SW480 (cell line): ENCODE results near the gene USP4.

Experiments used
- DNase-seq: peaks from one replicate; pipeline ENCODE4 v3.0.0-alpha.2; 2016; ENCODE audit warnings: low spot score

The USP4 gene

DNA sequence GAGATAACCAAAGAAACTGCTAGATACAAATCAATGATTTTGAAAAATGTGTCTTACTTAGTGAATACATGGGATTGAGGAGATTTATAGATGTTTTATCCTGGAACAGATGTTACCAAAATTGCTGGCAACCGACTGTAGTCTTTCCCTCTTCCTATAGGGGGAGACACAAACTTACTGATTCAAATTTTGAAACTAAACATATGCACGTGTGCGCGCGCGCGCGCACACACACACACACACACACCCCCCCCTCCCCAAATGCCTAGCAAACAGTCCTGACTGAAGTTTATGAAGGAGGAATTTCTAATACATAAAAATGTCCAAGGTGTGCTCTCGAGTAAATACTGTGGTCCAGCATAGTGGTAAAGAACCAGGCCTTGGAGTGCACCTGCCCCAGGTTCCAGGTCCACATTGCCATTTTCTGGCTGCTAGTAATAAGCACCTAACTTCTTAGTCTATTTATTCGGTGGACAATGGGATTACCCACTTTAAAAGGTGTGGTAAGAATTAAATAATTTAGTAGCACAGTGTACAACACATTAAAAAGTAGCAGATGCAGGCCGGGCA, 44.3 kb downstream of the USP4 start:
- no peak for DNase-seq

DNA sequence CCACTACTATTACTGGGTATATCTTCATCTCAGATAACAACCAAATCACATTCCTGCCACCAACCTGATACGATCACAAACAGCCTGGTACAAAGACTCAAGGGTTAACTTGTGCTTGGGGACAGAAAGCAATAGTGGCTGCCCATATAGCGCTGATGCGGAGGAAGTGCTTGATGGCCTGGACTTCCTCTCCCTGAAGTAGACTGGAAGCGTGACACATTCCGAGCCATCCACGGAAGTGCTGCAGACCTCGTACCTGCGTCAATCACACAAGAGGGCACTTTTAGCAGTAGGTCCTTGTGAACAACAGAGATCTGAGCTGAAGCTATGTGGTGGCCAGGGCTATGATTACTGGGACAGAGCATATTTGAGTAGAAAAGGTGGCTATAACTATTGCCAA, 45.5 kb downstream of the USP4 start:
- DNase-seq = no peak

DNA sequence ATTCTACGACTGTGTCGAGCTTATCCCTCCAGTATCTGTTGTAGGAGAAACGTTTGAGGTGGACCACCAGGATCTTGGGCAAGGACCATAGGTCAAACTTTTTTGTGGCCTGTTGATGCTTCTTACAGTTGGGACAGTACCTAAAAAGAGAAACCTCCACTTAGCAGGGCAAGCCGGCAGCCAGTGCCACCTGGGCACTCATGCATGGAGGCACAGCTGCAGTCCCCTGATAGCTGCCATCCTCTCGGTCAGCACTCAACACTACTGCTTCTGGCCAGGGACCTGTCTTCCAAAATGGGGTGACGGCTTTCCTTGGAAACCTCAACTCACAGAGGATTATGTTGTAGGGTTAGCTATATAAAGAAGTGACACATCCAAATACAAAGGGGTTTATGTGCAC, 55.9 kb downstream of the USP4 start:
- no peak for DNase-seq

DNA sequence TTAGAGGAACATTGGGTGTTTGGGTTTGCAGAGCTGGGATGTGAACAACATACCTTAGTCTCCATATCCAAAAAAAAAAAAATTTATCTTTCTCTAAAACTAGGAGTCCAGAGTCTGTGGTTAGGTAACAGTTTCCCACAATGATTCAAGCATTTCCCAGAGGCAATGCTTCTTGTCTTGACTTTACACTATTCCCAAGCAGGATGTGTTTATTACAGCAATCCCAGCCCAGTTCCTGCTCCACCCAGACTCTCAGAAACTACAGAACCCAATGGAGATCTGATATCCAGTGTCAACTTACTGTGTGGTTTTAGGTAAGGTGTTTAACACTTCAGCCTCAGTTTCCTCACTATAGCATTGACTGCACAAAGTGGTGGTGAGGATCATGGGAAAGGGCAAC, 60.5 kb downstream of the USP4 start:
- no peak for DNase-seq

DNA sequence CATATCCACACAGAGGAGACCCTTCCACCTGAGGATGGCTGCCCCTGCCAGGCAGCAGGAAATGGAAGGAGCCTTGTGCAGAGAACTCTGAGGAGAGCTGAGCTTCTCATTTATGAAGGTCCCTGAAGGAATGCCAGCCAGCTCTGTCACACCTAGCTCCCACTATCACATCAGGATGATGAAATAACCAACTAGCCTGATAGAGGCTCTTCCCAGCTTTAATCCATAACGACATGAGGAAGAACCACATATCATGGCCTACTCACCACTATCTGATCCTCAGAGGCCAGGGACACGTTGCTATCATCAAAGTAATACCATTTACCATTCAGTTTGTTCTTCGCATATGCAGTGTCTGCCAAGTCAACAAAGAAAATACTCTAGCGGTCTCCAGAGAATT, 61.3 kb downstream of the USP4 start:
- DNase-seq = no peak

DNA sequence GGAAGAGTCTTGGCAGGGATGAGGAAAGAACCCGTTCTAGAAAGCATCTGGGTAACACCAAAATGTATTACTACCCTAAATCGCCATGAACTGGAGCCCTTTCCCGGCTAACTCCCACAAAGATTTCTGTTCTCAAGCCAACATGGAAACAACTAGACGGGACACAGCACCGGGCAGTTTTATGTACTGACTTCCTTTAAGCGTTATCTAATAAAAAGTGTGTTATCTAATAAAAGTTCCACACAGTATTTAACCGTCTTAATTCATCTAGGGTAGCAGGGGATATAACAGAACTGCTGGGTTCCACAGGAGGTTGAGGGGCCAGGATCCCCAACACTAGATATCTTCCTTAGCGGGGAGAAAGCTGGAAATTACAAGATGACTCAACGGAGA, 62.5 kb downstream of the USP4 start:
- DNase-seq = no peak

DNA sequence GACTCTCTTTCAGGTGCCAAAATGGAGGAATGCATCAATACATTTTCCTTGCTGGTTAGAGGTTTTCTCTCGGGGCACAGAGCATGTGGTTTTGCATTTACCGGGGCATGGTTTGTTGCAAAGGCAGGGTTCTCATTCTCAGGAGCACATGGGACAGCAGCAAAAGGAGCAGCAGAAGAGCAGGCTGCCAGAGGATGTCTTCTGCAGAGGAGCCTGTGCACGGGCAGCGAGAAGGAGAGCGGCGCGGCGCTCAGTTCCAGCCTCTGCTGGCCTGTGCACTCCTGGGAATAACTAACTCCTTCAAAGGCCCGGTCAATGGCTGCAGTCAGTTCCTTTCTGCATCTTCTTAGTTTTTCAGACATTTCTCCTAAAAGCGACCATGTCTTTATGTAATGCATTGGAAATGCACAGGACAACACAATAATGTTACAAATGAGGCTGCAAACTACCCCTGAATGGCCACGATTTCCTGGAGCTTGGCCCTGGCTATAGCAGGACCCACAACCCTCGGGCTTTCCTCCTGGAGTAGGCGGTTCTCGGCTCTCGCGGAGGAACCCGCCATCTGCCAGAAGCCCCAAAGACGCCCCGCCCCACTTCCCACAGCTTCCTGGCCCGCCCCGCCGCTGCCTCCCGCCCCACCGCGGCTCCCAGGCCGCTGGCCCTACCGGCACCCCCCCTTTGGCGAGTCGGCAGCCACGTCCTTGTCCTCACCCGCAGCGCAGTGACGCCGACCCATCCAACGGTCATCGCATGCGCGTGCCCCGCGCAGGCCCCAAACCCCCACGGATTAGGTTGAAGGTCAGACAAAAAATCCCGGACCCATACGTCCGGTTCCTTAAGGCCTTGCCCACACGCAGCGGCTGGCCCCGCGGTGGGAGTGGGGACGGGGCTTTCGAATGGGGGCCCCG, 63.1 kb downstream of the USP4 start, which contains the start of gene C3orf62:
Gene C3orf62, minus strand, starts transcription at position 758 of the 908 bp plus-strand sequence. Its CDS starts 360 bp downstream, at position 398.
- DNase-seq = peak; percentile 28

DNA sequence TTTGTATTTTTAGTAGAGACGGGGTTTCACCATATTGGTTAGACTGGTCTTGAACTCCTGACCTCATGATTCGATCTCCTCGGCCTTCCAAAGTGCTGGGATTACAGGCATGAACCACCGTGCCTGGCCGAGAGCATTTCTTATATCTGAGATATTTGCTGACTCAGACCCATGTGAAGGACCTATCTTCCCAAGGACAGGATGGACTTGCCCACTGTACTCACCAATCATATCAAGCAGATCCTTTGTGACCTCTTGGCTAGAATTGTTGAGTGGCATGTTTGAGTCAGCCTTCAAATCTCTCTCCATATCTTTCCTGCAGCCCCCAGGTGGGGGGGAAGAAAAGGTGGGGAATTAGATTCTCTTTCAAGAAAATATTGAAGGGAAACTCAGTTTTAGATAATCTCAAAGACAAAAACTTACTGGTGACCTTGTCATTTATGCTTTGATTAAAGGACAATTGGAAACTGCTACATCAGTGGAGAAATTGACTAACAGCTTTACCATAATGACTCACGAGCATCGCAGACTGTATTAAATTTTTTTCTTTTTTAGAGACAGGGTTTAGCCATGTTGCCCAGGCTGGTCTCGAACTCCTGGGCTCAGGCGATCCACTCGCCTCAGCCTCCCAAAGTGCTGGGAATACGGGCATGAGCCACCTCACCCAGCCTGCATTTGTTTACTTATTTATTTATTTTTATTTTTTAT, 65.9 kb downstream of the USP4 start:
- no peak for DNase-seq

DNA sequence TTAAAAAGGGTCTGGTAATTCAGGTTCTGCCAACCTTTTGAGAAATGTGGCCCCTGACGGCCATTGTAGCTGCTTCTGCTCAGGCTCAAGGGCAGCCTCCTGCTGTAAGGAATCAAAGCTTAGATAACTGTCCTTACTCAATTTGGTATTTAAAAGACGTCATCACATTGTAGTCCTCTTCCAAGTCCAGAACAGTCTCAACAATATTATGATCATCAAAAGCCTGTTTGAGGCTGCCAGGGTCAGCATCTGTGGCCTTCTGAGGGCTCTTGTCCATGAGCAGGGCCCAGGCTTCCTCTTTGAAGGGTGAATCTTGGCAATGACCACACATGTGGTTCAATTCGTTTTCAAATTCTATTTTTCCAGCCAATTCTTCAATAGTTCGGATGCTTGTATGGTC, 68.8 kb downstream of the USP4 start:
- DNase-seq = no peak

DNA sequence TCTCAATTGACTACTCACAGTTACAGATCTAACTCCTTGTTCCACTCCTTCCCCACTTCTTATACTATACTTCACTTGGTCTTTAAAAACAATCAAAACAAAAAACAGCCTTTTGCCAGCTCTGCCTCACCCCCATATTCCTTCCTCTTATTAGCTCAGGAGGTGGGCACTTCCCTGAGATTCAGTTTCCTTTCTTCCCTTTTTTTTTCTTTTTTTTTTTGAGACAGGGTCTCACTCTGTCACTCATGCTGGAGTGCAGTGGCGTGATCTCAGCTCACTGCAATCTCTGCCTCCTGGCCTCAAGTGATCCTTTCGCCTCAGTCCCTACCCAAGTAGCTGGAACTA, 69.7 kb downstream of the USP4 start:
- no peak for DNase-seq

DNA sequence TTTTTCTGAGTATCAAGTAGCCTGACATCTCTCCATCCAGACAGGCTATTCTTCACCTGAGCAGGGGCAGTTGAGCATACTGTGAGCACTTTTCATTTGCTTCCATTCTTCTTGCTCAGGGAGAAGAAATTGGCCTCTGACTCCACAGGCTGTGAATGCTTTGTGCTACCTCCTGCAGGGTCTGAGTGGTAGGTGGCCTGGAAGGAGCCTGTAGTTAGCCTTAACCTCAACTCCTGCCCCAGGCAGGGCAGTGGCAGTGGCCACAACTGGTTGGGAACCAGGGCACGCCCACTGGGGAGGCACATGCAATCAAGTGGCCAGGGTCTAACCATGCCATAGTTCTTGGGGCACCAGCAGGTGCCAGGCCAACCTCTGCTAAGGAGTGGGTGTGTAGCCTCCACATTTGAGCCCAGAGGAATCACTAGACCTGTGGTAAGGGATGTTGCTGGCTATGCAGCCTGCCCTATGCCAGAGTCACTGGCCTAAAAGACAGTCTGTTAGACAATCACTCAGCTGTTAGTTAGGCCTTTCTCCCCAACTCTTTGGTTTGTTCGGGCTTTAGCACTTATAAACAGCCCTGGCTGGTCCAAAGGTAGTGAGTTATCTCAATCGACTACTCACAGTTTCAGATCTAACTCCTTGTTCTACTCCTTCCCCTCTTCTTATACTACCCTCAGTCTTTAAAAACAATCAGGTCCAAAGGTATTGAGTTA, 70.3 kb downstream of the USP4 start:
- DNase-seq = no peak

DNA sequence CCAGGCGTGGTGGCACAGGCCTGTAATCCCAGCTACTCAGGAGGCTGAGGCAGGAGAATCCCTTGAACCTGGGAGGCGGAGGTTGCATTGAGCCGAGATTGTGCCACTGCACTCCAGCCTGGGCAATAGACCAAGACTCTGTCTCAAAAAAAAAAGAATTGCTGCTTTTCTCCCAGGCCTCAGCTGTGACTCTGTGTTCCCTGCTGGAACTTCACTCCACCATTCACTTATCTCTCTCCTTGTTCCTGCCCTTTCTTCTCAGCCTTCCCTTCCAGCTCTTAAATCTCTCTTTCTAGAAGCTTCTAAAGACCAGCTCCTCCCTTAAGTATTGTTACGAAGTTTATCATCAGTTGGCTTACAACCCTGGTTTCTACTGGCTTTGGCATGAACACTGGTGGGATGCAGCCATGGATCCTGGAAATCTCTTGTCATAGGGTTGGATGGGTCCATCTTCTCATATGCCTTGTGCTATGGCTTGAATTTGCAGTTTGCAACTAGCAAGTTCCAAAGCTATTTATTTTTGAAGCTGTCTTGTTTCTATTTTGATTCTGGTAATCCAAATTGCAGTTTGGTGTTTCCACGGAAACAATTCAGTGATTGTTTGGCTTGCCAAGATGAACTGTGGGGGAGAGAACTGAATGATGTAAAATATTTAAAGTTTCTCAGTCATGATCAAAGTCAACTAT, 73.3 kb downstream of the USP4 start:
- no peak for DNase-seq

DNA sequence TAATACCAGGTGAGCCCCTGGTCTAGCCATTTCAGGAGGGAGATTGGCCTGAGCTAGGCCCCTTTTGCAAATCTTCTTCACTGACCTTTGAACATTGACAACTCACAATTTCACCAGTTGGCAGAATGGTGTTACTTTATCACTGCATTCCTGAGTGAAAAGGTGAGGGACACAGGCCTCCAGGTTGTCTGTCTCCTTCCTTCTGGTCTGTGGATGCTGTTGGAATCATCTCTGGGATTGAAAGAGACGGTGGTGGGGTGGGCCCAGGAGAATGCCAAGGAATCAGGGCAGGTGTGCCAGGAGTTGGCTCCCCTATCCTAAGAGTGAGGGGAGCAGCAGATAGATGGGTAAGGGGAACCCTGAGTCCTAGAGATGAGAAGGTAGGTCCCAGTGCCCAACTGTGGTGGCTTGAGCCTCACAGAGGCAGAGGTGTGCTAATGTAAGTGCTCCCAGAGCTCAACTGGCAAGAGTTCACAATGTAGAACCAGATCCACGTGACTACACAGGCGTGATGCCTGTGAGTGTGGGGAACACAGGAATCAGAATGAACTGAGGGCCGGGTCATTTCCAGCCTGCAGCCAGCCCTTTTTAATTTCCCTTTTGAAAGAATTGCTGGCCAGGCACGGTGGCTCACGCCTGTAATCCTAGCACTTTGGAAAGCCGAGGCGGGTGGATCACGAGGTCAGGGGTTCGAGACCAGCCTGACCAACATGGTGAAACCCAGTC, 74.0 kb downstream of the USP4 start:
- DNase-seq = no peak

DNA sequence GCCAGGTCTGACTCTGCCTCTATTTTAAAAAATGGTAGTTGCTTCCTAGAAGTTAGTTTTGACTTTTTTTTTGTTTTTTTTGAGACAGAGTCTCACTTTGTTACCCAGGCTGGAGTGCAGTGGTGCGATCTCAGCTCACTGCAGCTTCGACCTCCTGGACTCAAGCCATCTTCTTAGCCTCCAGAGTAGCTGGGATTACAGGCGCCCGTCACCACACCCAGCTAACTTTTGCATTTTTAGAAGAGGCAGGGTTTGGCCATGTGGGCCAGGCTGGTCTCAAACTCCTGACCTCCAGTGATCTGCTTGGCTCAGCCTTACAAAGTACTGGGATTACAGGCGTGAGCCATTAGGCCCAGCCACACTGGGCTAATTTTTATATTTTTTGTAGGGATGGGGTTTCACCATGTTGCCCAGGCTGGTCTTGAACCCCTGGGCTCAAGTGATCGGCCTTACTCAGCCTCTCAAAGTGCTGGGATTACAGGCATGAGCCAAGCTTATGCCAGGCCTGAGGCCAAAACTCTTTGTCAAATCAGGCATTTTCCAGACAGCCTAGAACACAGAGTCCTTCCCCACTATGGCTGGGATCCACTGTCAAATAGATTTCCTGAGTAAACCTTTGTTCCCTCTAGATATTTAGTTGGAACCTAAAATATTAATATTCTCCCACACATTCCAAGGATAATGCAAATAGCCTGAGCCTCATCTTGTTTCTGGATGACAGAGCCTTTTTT, 76.5 kb downstream of the USP4 start:
- DNase-seq = no peak

DNA sequence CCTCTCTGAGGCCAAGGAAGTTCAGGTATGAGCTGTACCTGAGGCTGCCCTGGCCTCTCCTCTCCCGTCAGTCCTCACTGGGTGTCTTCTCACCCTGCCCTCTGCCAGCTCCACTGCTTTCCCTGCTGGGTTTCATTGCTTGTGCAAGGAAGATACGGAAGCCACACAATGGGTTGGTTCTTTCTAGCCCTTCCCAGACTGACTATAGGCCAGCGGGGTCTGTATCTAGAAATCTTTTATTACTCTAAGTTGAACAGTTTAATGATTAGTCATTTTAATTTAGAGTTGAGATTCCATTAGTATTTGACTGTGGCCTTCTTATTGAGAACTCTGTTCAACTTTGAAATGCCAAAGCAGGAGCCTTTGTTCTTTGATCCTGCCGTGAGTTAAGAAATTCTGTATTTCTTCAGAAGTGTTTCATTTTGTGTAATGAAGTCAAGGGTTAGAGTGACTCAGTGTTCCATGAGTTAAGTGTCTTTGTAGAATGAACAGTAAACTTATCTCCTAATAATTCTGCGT, 79.0 kb downstream of the USP4 start:
- no peak for DNase-seq

DNA sequence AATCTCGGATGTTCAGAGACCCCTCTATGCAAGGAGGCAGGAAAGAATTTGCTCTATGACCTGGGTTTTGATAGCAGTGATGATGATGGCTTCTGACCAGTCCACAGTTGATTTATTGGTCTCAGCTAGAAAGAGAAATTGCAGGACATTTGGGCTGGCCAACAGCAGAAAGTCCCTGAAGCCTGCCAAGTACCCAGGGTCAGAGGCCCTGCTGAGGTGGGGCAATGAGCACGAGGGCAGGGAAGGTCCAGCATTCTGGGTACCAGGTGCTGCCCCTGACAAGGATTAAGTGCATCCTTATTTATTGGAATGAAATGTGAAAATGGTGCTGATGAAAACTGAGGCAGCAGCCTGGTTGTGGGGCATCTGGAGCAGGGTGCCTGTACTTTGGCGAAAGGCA, 82.7 kb downstream of the USP4 start:
- no peak for DNase-seq

DNA sequence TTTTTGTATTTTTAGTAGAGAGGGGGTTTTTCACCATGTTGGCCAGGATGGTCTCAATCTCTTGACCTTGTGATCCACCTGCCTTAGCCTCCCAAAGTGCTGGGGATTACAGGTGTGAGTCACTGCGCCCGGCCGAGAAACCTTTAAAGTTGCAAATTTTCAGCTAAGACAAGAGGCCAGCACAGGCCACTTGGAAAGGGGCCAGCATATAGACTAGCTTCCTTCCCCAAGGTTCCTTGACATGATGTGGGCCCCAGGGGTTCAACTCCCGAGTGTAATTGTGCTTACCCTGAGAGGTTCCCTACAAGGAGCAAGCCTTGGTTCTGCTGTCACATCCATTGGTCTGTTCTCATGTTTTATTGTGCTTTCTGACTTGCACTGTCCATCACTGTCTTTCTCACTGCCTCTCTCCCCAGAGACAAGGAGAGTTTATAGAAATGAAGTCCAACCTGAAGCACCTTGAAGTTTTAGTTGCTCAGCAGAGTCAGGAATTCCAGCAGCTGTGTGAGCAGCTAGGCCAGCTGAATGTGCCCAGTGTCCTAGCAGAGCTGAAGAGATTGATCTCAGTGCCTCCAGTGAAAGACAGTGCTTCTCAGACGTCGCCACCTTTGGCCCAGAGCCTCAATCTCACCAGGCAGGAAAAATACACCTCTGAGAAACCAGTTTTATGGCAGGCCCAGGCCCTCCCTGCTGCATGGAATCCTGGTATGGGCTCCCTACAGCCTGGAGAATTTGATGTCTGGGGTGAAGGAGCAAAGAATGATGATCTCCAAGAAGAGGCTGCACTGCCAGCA, 83.9 kb downstream of the USP4 start:
- no peak for DNase-seq

DNA sequence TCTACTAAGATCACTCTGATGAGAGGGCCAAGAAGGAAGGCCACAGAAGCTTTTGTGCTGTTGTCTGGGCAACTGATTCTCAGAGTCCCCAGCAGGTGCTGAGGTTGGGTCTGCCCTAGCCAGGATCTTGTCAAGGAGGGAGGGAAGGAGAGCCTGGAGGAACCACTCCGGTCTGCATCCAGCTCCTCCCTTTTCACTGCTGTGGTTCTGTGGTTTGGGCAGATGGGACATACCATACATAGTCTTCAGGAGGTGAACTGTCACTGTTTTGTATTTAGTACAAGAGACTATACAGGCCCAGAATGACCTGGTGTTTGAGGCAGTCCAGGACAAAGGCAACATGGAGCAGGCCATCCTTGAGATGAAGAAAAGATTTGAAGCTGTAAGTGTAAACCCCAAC, 84.7 kb downstream of the USP4 start:
- DNase-seq = peak; percentile 60

DNA sequence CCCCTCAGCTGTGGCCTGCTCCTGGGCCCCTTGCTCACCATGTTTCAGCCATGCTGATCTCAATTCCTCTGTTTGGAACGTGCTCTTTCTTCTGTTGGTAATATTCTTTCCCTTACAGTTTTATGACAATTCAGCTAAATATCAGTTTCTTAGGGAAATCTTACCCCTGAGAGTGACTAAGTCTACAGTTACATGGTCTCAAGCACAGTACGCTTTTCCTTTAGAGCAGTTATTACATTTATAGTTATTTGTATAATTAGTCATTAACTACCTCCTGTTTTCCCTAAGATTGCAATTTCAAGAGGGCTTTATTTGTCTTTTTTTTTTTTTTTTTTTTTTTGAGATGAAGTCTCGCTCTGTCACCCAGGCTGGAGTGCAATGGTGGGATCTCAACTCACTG, 86.3 kb downstream of the USP4 start:
- no peak for DNase-seq

DNA sequence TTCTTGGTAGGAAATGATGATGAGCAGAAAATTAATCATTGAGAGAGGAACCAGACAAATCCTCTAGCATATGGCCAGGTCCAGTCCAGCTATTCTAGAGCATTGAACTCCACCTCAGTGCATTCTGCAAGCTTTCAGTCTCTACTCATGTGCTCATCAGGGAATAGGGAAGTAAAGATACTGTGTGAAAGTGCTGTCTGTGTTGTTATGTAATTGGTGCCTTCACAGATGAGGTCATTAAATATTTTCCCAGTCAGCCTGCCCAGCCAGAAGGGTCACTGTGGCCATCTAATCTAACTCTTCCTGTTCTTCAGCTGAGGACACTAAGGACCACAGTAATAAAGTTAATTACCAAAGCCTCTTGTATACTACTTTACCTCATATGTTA, 91.0 kb downstream of the USP4 start:
- no peak for DNase-seq
